ENCODE results near the gene MPZL1.

Gene MPZL1

GRCh38 chr1:167679714-167680113, 42.1 kb upstream of the MPZL1 start:
- Histone ChIP-seq H3K27me3 (ENCODE audit: insufficient read depth, low read length, poor library complexity) (no peaks in the 10 kb centered on the region), H3K4me1 (ENCODE audit: insufficient read depth, low read length) (no peaks in the 10 kb centered on the region), H3K4me3 (ENCODE audit: low read depth in 1 of 2, low read length in 2 of 2) (no peak overlapping the region), H2AFZ (ENCODE audit: low read depth, low read length) (no peak overlapping the region), H3K79me2 (ENCODE audit: insufficient read depth, low read length) (peaks cover 88% of the 10 kb centered on the region), H4K20me1 (ENCODE audit: insufficient read depth, low read length) (peaks cover 73% of the 10 kb centered on the region), H3K4me2 (ENCODE audit: insufficient read depth, low read length) (no peak overlapping the region), H3K9me3 (ENCODE audit: insufficient read depth, low read length, severe bottlenecking) (no peaks in the 10 kb centered on the region), H3K36me3 (ENCODE audit: insufficient read depth, low read length) (peaks cover 96% of the 10 kb centered on the region), H3K9ac (ENCODE audit: low read depth, low read length) (no peak overlapping the region), H3K27ac (ENCODE audit: low read length) (peak overlapping the region; percentile 37)
- TF ChIP-seq CTCF (IDR thresholded peaks at IDR 0.05; ENCODE audit: borderline replicate concordance, extremely low read depth, low read length, poor library complexity, severe bottlenecking) (no peak), EZH2 (IDR thresholded peaks at IDR 0.05; ENCODE audit: borderline replicate concordance, low read depth, low read length, severe bottlenecking) (no peak)
- DNase-seq, result no peak
- ATAC-seq (ENCODE audit: insufficient read depth, low read depth), result no peak

GRCh38 chr1:167681024-167681423, 40.8 kb upstream of the MPZL1 start:
- no peak overlapping the region for H3K4me2 ChIP-seq (ENCODE audit: insufficient read depth, low read length)
- peaks cover 66% of the 10 kb centered on the region for H4K20me1 ChIP-seq (ENCODE audit: insufficient read depth, low read length)
- no peaks in the 10 kb centered on the region for H3K27me3 ChIP-seq (ENCODE audit: insufficient read depth, low read length, poor library complexity)
- peak overlapping the region; percentile 33; the same call in 1 of the 2 replicates for H3K27ac ChIP-seq (ENCODE audit: low read length)
- TF ChIP-seq EZH2 (IDR thresholded peaks at IDR 0.05; ENCODE audit: borderline replicate concordance, low read depth, low read length, severe bottlenecking), result no peak
- no peak for TF ChIP-seq CTCF (IDR thresholded peaks at IDR 0.05; ENCODE audit: borderline replicate concordance, extremely low read depth, low read length, poor library complexity, severe bottlenecking)
- no peak overlapping the region for H2AFZ ChIP-seq (ENCODE audit: low read depth, low read length)
- no peaks in the 10 kb centered on the region for H3K9me3 ChIP-seq (ENCODE audit: insufficient read depth, low read length, severe bottlenecking)
- no peaks in the 10 kb centered on the region for H3K4me1 ChIP-seq (ENCODE audit: insufficient read depth, low read length)
- DNase-seq (no peak), ATAC-seq (ENCODE audit: insufficient read depth, low read depth) (no peak)
- H3K9ac ChIP-seq (ENCODE audit: low read depth, low read length), result no peak overlapping the region
- H3K4me3 ChIP-seq (ENCODE audit: low read depth in 1 of 2, low read length in 2 of 2), result no peak overlapping the region
- H3K79me2 ChIP-seq (ENCODE audit: insufficient read depth, low read length), result peaks cover 78% of the 10 kb centered on the region
- H3K36me3 ChIP-seq (ENCODE audit: insufficient read depth, low read length), result peaks cover 98% of the 10 kb centered on the region

- Histone ChIP-seq H3K4me3 (ENCODE audit: low read depth in 1 of 2, low read length in 2 of 2) (no peak overlapping the region), H3K4me1 (ENCODE audit: insufficient read depth, low read length) (no peaks in the 10 kb centered on the region), H3K27me3 (ENCODE audit: insufficient read depth, low read length, poor library complexity) (no peaks in the 10 kb centered on the region), H3K4me2 (ENCODE audit: insufficient read depth, low read length) (no peak overlapping the region), H2AFZ (ENCODE audit: low read depth, low read length) (no peak overlapping the region), H3K9ac (ENCODE audit: low read depth, low read length) (no peak overlapping the region), H3K27ac (ENCODE audit: low read length) (0 out of 2 replicates have a peak overlapping the region, but pooled peaks have one; percentile 33), H3K9me3 (ENCODE audit: insufficient read depth, low read length, severe bottlenecking) (no peaks in the 10 kb centered on the region), H4K20me1 (ENCODE audit: insufficient read depth, low read length) (peaks cover 61% of the 10 kb centered on the region), H3K36me3 (ENCODE audit: insufficient read depth, low read length) (peaks cover 98% of the 10 kb centered on the region), H3K79me2 (ENCODE audit: insufficient read depth, low read length) (peaks cover 72% of the 10 kb centered on the region)
- DNase-seq (no peak), ATAC-seq (ENCODE audit: insufficient read depth, low read depth) (no peak)
- TF ChIP-seq CTCF (IDR thresholded peaks at IDR 0.05; ENCODE audit: borderline replicate concordance, extremely low read depth, low read length, poor library complexity, severe bottlenecking), result no peak
- TF ChIP-seq EZH2 (IDR thresholded peaks at IDR 0.05; ENCODE audit: borderline replicate concordance, low read depth, low read length, severe bottlenecking), result no peak
These were observed 40.2 kb upstream of the MPZL1 start for GRCh38 chr1:167681451-167682098.

All from DND-41 (cell line).